SU-DHL-6 (cell line): Measurements from ENCODE around the gene ANGPTL2.

Experiments used
- EZH2phosphoT487 ChIP-seq: fragments of 200-600 bp; sonication (generic), shearing (Covaris generic); conservative IDR thresholded peaks from 2 replicates; pipeline ENCODE4 v1.6.1; 2018; ENCODE audit warnings: mild to moderate bottlenecking, antibody characterized with exemption, low read length, moderate library complexity, mixed read lengths
- TF ChIP-seq, protein P1 (sequence below): fragments of 200-600 bp; sonication (generic); IDR thresholded peaks from one replicate; pipeline ENCODE4 v1.5.1; 2017; ENCODE audit warnings: antibody characterized with exemption, mild to moderate bottlenecking, low read length, moderate library complexity; ENCODE audit not compliant: insufficient read depth, poor library complexity, severe bottlenecking

- TF ChIP-seq, protein P1, sequence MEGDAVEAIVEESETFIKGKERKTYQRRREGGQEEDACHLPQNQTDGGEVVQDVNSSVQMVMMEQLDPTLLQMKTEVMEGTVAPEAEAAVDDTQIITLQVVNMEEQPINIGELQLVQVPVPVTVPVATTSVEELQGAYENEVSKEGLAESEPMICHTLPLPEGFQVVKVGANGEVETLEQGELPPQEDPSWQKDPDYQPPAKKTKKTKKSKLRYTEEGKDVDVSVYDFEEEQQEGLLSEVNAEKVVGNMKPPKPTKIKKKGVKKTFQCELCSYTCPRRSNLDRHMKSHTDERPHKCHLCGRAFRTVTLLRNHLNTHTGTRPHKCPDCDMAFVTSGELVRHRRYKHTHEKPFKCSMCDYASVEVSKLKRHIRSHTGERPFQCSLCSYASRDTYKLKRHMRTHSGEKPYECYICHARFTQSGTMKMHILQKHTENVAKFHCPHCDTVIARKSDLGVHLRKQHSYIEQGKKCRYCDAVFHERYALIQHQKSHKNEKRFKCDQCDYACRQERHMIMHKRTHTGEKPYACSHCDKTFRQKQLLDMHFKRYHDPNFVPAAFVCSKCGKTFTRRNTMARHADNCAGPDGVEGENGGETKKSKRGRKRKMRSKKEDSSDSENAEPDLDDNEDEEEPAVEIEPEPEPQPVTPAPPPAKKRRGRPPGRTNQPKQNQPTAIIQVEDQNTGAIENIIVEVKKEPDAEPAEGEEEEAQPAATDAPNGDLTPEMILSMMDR: no peak
- TF ChIP-seq EZH2phosphoT487: no peak
Observed at GRCh38 chr9:127170103-127170502, 47.7 kb upstream of the ANGPTL2 start.
